C1 segment of cervical spinal cord (tissue), 14 donors: ENCODE measurements around the gene IGSF6.
A peak's percentile ranks its signal among the peaks of the same experiment; 100 is the strongest.
"Not testable (repeated sequence)": the region's sequence is repeated elsewhere in the genome, so short reads cannot be mapped to it uniquely, and the experiment has no call there.

Experiments used
- DNase-seq, 14 donors: peaks; one replicate each; lab custom pipeline; 2025; lab: John Stamatoyannopoulos, UW

Gene IGSF6

DNA sequence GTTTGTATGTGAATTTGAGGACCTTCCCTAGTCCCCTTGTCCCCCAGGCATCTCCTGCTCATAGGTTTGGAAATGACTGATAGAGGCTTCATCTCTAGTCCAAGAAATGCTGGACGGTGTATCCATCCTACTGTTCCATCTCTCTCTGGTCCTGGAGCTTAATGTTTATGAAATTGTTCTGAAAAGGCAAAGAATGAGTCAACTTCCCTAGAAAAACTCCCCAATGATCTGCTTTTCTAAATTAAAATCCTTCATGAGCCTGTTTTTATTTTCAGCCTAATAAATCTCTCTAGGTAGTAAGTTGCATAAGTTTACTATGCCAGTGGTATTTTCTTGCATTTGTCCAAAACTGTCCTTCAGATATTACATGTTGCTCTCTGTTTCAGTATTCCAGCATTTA lies 2.1 kb upstream of the IGSF6 start:
- no peak for DNase-seq

DNA sequence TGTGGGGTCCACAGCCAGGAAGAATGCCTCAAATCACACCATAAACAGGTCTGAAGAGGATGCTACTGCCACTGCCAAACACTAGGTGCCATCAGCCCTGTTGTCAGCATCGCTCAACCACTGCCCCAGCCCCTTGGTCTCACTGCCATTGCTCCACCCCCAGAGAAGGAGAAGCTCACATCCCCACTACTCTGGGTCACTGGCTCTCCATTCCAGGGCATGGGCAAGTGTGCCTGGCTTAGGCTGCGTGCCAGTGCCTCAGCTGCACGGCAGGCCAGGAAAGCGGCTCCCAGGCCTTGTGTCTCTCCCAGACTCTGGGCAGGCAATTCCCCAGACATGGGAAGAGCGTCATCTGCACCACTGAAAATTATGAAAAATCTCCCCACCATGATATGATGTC lies 1.2 kb upstream of the IGSF6 start:
- peak in 1 of 14 donors; percentile 8 for DNase-seq

- no peak for DNase-seq
Observed at GRCh38 chr16:21651515-21651914, 893 bp downstream of the IGSF6 start.

DNA sequence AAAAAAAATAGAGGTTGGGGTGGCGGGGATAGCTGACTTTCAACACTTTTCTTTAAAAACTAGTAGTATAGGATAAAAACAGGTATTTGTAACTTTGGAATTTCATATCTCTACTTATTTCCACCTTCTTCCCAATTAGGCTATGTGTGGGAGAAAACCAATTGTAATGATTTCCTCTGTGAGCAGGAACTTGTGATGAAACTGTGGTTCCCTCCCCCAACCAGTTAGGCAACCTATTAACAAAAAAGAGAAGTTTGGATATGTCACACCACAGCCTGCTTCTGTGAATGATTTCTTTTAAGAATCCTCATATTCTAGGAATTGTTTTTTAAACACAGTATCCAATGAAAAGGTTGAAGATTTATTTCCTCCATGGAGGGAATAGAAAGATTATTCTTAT lies 1.9 kb downstream of the IGSF6 start:
- DNase-seq = peak in 1 of 14 donors; percentile 5

- DNase-seq = not testable (repeated sequence)
Observed at GRCh38 chr16:21649826-21650406, 2.5 kb downstream of the IGSF6 start.

DNA sequence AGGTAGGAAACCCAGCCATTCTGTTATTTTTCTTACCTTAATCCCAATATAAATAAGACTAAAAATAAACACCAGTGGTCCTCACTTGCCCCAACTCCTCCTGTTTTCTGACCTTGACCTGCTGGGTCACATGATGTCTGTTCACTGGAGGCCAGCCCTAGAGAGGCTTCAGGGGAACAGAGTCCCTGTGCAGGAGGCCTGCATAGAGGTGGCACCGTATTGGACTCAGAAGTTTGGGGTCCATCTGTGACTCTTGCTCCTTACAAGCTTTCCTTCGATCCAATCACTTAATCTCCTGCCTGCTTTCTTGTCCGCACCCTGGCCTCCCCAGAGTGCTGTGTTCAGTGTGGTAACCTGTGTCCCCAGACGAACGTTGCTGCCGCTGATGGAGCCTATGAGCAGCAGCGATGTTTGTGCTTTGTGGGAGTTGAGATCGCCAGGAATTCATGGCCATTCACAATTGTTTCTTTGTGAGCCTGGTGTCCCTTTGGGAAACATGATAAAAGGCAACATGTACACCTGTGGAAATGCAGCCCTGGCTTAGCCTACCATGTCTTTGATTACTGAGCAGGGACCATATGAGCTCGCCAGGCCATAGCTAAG lies 4.7 kb downstream of the IGSF6 start:
- no peak for DNase-seq

DNA sequence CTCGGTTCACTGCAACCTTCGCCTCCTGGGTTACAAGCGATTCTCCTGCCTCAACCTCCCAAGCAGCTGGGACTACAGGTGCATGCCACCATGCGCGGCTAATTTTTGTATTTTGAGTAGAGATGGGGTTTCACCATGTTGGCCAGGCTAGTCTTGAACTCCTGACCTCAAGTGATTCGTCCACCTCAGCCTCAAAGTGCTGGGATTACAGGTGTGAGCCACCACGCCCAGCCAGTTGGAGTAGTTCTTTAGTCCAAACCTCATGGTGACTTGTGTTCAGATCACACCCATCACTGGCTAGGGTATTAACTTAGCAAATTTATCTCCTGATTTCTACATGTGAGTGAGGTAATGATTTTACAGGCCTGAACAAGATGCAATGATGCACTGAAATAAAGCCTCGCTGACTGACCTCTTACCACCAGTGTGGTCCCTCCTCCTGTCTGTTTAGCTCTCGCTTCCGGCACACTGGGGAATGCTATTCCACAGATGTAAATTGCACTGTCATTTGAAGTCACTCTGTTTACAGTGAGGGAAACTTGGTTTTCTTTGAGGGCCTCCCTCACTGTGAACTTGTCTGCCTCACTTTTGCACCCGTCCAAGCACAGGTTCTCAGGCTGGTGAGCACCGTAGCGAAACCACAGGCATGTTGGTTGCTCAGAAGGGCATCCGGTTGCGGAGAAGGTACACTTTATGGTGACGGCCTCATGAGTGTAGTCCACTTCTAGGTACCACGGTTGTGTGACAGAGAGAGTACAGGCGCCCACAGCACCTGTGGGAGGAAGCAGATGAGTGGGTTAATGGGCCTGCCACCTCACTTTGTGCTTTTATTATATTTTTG lies 5.5 kb downstream of the IGSF6 start:
- DNase-seq = no peak

- DNase-seq = no peak
Observed at GRCh38 chr16:21646091-21646490, 6.3 kb downstream of the IGSF6 start.

DNA sequence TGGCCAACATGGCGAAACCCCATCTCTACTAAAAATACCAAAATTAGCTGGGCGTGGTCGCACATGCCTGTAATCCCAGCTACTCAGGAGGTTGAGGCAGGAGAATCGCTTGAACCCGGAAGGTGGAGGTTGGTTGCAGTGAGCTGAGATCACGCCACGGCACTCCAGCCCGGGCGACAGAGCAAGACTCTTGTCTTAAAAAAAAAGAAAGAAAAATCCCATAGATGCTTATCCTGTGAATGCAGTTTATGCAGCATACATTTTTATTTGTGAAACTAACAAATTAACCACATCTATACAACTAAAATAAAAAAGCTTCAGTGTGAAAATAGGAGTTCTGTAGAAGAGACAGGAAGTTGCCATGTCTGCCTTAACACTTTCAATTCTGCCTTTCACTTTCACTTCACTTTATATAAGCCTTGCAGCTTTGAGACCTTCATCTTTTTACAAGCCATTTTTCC lies 7.1 kb downstream of the IGSF6 start:
- no peak for DNase-seq

GRCh38 chr16:21644674-21645073 lies 7.7 kb downstream of the IGSF6 start:
- DNase-seq = no peak

DNA sequence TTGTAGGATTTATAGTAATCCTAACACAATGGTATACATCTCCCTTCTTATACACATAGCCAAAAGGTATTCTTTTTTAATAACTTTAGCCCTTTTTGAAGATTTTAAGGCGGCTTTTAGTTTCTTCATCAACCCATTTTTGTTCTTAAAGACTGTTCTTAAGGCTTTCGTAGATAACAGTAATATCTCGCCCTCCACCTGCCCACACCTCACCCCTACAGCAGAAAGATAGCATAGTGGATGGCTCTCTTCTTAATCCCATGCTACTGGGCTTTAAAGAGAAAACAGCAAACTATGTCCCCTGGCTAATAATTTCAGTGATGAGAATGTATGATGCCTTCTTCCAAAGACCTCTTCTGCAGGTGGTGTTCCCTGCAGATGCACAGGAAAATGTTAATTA lies 8.6 kb downstream of the IGSF6 start:
- DNase-seq = no peak

DNA sequence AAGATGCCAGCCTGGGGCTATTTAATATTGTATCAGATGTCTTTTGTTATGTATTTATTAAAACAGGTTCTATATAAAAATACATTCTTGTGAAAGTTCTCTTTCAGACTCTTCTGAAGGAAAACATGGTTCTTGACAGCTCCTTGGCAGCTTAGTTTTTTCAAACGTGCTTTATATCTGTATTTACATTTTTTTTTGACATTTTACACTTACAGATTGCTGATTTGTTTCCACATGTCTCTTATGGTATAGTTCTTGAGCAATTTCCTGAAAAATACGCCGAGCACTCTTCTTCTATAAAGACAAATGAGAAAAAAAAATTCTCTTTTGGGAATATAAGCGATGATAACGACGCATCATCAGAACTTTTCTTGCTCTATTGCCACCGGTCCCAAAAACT lies 9.5 kb downstream of the IGSF6 start:
- no peak for DNase-seq

GRCh38 chr16:21641916-21642315 lies 10.5 kb downstream of the IGSF6 start:
- DNase-seq = no peak

- no peak for DNase-seq
Observed at GRCh38 chr16:21639493-21639892, 12.9 kb downstream of the IGSF6 start.

DNA sequence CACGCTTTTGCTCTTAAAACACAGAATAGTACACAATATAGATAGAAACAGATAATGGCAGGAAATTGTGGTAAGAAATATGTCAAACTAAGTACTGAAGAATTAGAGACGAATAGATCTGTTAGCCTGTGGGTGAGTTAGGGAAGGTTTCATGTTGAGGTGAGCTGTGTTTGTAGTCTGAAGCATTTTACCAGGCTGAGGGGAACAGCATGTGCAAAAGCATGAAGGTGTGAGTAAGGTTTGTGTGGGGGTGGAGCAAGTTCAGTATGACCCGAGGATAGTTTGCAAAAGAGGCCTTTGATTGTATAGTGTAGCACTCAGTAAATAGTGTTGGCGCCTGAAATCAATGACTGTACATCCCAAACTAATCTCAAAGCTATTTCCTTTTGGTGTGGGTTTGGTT lies 13.8 kb downstream of the IGSF6 start:
- no peak for DNase-seq

GRCh38 chr16:21637032-21637968 lies 15.1 kb downstream of the IGSF6 start:
- no peak for DNase-seq

DNA sequence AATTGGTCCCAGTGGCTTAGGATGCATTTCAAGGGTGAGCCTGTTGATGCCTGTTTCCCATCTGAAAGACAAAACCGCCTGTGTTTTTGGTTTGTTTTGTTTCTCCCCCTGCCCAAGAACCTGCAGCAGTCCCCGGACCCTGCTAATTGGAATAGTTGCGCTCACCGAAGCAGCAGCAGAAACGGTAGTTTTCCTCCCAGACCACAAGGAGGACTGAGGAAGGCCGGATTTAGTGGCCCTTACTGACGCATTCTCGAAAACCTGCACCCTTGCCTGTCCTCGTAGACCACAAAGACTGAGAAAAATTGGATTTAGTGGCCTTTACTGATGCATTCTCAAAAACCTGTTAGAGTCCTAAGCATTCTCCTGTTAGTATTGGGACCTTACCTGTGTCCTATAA lies 16.7 kb downstream of the IGSF6 start:
- DNase-seq = not testable (repeated sequence)

DNA sequence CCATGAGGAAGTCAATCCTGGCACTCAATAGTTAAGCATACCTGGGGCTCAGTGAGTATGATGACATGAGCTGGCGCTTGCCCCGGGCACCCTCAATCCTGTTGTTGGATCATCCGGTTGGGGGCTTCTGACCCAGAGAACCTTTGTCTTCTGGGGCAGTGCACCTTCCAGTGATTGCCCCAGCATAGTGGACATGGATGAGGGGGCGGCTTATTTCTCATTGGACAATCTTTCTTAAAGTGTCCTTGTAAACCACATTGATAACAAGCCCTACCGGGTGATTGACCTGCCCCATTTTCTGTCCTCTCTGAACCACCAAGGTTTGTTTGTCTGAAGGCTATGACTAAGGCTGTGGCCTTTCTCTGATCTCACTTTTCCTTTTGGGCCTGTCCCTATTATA lies 18.2 kb downstream of the IGSF6 start:
- no peak for DNase-seq

GRCh38 chr16:21631951-21632575 lies 20.3 kb downstream of the IGSF6 start:
- DNase-seq = not testable (repeated sequence)

DNA sequence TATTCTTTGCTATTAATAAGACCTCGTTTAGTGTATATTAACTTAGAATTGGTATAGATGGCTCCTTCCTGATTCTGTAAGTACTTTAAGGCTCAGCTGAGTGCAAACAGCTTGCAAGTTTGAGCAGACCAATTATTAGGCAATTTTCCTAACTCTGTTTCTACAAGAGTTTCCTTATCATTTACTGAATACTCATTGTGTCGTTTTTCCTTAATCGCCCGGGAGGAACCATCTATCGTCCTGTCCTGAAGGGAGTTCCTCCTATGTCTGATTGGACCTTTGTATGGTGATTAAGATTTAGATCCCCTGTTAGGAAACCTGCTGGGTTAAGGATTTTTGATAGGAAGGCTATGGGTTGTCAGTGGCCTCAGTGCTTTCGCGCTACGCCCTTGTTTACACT lies 21.0 kb downstream of the IGSF6 start:
- DNase-seq = not testable (repeated sequence)

DNA sequence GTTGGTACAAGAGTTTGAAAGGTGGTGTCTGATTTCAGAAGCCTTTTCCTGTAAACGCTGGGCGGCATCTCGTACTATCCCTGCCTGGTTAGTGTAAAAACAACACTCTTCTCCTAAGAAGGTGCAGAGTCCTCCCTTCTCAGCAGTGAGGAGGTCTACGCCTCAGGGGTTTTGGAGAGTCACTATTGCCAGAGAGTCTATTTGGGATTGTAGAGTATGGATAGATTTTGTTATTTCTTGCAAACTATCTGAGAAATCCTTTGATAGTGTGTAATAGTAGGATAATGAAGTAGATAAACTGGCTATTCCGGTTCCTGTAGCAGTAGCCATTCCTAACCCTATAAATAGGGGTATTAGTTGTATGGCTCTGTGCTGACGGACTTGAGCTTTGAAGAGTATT lies 21.5 kb downstream of the IGSF6 start:
- not testable (repeated sequence) for DNase-seq
